Effector memory CD4-positive, alpha-beta T cell (primary cell): ENCODE measurements around the gene MBD4.
"Not testable (repeated sequence)": the region's sequence is repeated elsewhere in the genome, so short reads cannot be mapped to it uniquely, and the experiment has no call there.

ENCODE experiments used
- DNase-seq, 3 donors: peaks; one replicate each; pipeline ENCODE4 v3.0.0-alpha.2; 2020
- H3K27ac ChIP-seq: 2 replicates; pipeline ENCODE4 v1.7.0; 2013; ENCODE audit warnings: mild to moderate bottlenecking, low read length, moderate library complexity; ENCODE audit not compliant: insufficient read depth, poor library complexity, severe bottlenecking
- H3K27me3 ChIP-seq: replicated peaks from 2 replicates; pipeline ENCODE4 v1.7.0; 2013; ENCODE audit warnings: mild to moderate bottlenecking, low read length; ENCODE audit not compliant: insufficient read depth, control insufficient read depth, poor library complexity, severe bottlenecking
- H3K36me3 ChIP-seq: 2 replicates; pipeline ENCODE4 v1.7.0; 2013; ENCODE audit warnings: mild to moderate bottlenecking, low read length, moderate library complexity; ENCODE audit not compliant: control insufficient read depth, insufficient read depth
- H3K4me1 ChIP-seq: 2 replicates; pipeline ENCODE4 v1.7.0; 2013; ENCODE audit warnings: low read length, mild to moderate bottlenecking; ENCODE audit not compliant: control insufficient read depth, insufficient read depth, poor library complexity, severe bottlenecking
- H3K4me3 ChIP-seq: 2 replicates; pipeline ENCODE4 v1.7.0; 2013; ENCODE audit warnings: low read length, low read depth, mild to moderate bottlenecking; ENCODE audit not compliant: insufficient read depth, poor library complexity, severe bottlenecking
- H3K9me3 ChIP-seq: 2 replicates; pipeline ENCODE4 v1.7.0; 2013; ENCODE audit warnings: mild to moderate bottlenecking, low read length, moderate library complexity; ENCODE audit not compliant: control insufficient read depth

MBD4 gene

DNA sequence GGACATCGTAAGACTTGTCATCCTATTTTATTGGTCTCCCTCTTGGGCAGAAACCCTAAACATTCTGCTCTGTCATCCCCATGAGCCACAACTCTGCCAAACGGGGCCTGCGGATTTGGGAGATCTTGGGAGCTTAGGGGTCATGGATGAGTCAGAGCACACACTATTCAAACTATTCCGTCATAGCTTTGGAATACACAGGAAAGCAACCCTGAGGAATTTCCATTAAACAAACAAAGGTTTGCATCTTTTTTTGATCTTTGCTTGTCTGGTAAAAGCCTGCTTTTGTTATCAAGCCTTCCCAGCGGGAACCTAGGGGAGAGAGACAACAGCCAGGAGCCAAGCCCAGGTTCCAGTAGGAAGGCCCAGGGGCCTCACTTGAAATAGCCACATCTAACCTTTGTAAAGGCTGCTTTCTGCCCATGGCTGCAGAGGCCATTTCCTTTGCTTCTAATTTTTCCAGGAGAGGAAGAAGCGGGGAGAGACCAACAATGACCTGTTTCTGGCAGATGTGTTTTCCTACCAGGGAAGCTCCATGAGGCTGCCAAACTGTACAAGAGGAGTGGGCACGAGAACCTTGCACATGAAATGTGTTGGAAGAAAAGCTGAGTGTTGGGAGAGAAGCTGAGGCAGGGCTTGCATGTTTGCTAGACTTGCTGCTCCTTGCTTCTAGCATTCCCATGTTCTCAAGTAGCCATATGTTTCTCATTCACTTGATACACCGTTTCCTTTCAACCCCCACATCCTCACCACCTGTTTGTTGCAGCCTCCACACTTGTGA is 50.8 kb downstream of the MBD4 start:
- H3K4me1 ChIP-seq, H3K27me3 ChIP-seq, H3K27ac ChIP-seq, H3K4me3 ChIP-seq, DNase-seq, H3K9me3 ChIP-seq: not testable (repeated sequence)
- H3K36me3 ChIP-seq = peaks cover 28% of the 10 kb centered on the region

DNA sequence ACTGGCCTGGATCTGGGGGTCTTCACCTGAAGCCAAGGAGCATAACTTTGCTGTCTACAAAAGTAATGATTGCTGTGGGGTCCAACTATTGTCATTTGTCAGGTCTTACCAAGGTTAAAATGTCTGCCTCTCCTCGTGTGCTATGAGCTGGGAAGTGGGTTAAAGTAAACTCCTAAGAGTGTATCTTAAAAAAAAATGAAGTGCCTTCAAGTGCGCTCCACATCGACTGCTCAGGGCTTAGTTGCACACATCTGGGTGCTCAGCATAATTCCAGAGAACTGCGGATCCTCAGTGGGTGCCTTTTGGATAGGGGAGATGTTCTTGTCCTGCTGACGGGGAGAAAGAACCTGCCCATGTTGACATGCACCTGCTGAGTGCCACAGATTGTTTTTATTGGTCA is 52.3 kb downstream of the MBD4 start:
- DNase-seq = no peak
- no peak overlapping the region for H3K4me3 ChIP-seq
- H3K27me3 ChIP-seq = no peaks in the 10 kb centered on the region
- peaks cover 21% of the 10 kb centered on the region for H3K36me3 ChIP-seq
- H3K4me1 ChIP-seq = no peaks in the 10 kb centered on the region
- H3K27ac ChIP-seq = no peak overlapping the region
- H3K9me3 ChIP-seq = no peaks in the 10 kb centered on the region

DNA sequence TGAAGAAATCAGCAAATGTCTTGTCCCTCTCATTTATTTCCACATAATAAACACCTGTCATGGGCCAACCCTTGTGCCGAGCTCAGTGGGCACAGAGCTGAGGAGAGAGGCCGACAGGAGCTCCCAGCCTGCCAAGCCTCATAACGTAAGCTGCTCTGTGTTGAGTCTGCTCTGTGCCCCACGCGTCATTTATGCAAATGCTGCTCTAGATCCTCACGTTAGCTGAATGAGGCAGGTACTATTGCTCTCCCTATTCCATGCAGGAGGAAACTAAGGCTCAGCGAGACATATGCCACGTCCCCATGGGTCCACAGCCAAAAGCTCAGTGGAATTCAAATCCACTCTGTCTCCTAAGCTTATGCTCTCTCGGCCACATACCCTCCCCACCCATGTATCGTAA is 52.8 kb downstream of the MBD4 start:
- Histone ChIP-seq H3K36me3 (peaks cover 21% of the 10 kb centered on the region), H3K27ac (no peak overlapping the region), H3K4me3 (no peak overlapping the region), H3K9me3 (no peaks in the 10 kb centered on the region), H3K27me3 (no peaks in the 10 kb centered on the region), H3K4me1 (no peaks in the 10 kb centered on the region)
- DNase-seq = no peak

DNA sequence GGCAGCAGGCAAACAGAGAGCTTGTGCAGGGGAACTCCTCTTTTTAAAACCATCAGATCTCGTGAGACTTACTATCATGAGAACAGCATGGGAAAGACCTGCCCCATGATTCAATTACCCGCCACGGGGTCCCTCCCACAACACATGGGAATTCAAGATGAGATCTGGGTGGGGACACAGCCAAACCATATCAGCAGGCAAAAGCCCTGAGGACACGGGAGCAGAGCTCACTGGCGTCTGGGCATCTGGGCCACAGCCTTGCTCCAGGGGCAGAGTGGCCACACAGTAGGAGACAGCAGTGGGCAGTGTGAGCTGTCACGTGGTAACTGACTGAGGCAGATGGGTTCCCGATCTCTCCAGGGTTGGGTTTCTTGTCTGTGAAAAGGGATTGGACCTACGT is 54.2 kb downstream of the MBD4 start:
- H3K27me3 ChIP-seq, DNase-seq, H3K4me1 ChIP-seq, H3K4me3 ChIP-seq, H3K27ac ChIP-seq, H3K36me3 ChIP-seq, H3K9me3 ChIP-seq: not testable (repeated sequence)

DNA sequence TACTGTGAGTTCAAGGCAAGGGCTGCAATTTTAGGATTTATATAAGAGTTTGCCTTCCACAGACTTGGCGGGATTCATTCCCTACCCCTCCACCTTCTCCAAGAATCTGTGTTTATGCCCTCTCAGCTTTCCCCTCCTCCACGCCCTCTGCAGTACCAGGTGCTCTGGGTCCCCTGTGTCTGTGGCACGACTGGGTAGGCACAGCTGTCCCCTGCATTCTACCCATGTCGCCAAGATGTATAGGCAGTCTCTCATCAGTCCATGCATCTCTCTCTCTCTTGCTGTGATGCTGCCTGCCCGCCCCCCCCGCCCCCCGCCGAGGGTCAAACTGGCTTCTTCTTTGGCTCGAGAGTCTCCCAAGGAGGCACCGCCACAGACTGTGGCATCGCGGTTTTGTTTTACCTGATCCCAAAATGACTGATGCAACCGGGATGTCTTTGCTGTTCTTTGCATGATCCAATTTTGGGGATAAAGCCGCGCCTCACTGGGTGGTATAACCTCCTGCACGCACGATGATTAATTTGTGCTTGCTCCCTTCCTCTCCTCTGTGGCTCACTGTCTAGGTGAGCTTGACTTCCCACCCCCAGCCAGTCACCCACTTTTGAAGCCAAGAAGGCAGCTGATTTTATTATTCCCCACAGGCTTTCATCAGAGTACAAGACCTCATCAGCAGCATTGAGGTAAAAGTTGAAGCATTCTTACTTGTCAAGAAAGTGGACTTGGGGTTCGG is 55.0 kb downstream of the MBD4 start:
- DNase-seq = no peak
- Histone ChIP-seq H3K27me3 (no peaks in the 10 kb centered on the region), H3K27ac (no peak overlapping the region), H3K4me1 (no peaks in the 10 kb centered on the region), H3K4me3 (no peak overlapping the region), H3K9me3 (no peaks in the 10 kb centered on the region), H3K36me3 (peaks cover 6% of the 10 kb centered on the region)

DNA sequence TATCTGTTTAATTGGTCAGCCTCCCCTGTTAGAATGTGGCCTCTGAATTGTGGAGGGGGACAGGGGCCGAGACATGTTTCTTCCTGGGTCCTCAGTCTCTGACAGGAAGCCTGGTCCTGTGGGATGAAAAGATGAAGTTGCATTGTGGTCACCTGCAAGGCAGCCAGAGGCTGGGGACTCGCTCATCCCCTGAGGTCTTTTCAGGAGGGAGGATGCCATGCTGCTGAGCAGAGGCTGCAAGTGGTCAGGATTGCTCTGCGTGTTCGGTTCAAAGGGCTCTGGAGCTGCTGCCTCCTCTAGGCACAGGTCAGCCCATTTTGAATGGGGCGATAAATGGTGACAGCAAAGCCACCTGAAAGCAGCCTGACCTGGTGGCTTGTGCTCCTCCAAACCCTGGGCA is 55.6 kb downstream of the MBD4 start:
- not testable (repeated sequence) for H3K4me3 ChIP-seq, DNase-seq, H3K4me1 ChIP-seq, H3K36me3 ChIP-seq, H3K9me3 ChIP-seq, H3K27ac ChIP-seq, H3K27me3 ChIP-seq

DNA sequence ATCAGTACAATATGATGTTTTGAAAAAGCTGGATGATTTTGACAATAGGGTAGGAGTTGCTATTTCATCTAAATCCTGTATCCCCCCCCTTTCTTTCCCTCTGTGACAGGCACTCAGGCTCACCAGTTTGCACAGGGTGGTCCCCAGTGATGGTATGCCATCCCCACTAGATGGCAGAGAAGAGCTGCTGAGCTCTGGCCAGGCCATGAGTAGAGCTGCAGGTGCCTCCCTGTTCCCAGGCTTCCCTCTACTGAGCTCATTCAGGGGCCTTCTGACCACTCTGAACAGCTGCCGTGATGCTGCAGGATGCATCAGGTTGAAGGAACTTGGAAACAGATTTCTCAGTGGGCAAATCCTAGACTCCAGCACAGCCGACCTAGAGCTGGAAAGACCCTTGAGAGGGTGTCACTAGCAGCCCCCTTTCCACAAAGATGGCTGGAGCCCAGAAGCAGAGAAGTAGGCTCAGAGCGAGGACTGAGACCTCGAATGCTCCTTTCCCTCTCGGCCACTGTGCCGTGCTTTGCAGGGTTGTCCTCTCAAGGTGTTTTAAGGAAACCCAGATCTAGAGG is 56.4 kb downstream of the MBD4 start:
- no peak overlapping the region for H3K4me3 ChIP-seq
- no peaks in the 10 kb centered on the region for H3K27me3 ChIP-seq
- no peak overlapping the region for H3K27ac ChIP-seq
- peaks cover 4% of the 10 kb centered on the region for H3K36me3 ChIP-seq
- no peaks in the 10 kb centered on the region for H3K4me1 ChIP-seq
- peak in 1 of 3 donors; percentile 3 for DNase-seq
- H3K9me3 ChIP-seq = no peaks in the 10 kb centered on the region

DNA sequence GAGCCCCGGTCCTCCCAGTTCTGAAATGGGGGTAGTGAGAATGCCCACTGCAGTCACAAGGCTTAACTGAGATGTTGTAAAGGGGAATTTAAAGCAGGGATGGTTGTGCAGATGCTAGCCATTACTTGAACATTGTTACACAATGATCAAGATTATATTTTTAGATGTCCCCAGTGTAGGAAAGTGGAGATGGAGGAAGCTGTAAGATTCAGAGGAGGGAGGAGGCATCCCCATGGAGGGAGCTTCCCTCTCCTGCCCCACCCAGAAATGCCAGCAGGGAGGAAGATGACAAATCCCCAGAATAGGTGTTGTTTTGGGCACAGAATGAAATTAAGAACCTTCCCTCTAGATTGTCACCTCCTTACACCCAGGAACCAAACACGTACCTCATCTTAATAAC is 57.4 kb downstream of the MBD4 start:
- H3K4me1 ChIP-seq = no peaks in the 10 kb centered on the region
- no peaks in the 10 kb centered on the region for H3K36me3 ChIP-seq
- H3K27me3 ChIP-seq = no peaks in the 10 kb centered on the region
- H3K27ac ChIP-seq = no peak overlapping the region
- H3K9me3 ChIP-seq = no peaks in the 10 kb centered on the region
- no peak overlapping the region for H3K4me3 ChIP-seq
- DNase-seq = no peak
